HUES48 (cell line): ENCODE results near the gene LRRC57.

Source experiments
- H3K27ac ChIP-seq: one replicate; pipeline ENCODE4 v1.7.0; 2013; ENCODE audit warnings: low read depth, low read length, inconsistent platforms
- H3K27me3 ChIP-seq: 2 replicates; pipeline ENCODE4 v1.6.1; 2013; ENCODE audit warnings: mild to moderate bottlenecking, low read length; ENCODE audit not compliant: control insufficient read depth, insufficient read depth
- H3K36me3 ChIP-seq: 2 replicates; pipeline ENCODE4 v1.6.1; 2013; ENCODE audit warnings: low read length; ENCODE audit not compliant: control insufficient read depth, insufficient read depth
- H3K4me1 ChIP-seq: 2 replicates; pipeline ENCODE4 v1.6.1; 2013; ENCODE audit warnings: mild to moderate bottlenecking, low read length; ENCODE audit not compliant: control insufficient read depth, insufficient read depth
- H3K4me3 ChIP-seq: 2 replicates; pipeline ENCODE4 v1.5.1; 2013; ENCODE audit warnings: mild to moderate bottlenecking, low read depth, low read length
- H3K9ac ChIP-seq: 2 replicates; pipeline ENCODE4 v1.6.1; 2013; ENCODE audit warnings: mild to moderate bottlenecking, low read depth, low read length, moderate library complexity
- H3K9me3 ChIP-seq: 2 replicates; pipeline ENCODE4 v1.6.1; 2013; ENCODE audit warnings: low read length; ENCODE audit not compliant: control insufficient read depth, insufficient read depth

Gene LRRC57

DNA sequence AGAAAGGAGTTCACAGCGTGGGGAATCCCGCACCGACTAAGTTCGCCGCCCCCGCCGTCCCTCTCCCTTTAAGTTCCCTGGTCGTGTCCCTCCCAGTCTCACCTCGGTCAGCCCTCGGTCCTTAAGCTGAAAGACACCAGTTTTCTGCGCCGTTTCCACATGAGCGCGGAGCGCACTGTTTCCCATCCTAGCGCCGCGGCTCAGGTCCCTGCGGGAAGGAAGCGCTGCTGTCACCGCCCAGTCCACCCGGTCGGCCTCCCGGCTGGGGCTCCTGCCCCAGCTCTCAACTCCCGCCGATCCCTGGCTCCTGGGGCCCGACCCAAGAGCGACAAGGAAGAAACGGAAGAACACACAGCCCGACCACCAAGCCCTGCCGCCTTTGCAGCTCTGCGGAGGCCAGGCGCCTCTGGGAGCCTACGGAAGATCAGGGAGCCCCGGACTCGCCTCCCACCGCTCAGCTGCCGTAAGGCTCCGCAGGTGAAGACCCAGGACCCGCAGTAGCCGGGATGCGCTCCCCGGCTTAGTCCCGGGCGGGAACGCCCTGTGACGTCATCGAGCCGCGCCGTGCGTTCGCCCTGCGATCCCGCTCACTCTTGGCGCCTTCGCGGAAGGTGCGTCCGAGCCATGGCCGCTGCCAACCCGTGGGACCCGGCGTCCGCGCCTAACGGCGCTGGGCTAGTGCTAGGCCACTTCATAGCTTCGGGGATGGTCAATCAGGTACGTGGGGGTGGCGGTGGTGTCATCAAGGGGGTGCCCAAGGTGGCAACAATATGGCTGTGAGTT, at the start of gene LRRC57, which contains the start of gene HAUS2:
Gene LRRC57 (minus strand): TSS at position 545 of the 783 bp plus-strand sequence. CDS start 359 bp downstream, at position 186.
Gene HAUS2 (plus strand): TSS at position 590 of the 783 bp plus-strand sequence. CDS start 35 bp downstream, at position 625.
- Histone ChIP-seq H3K27ac (peak within 1 kb of the TSS; percentile 63), H3K4me1 (0 out of 2 replicates have a peak, but pooled peaks cover 7% of the 10 kb centered on the region), H3K4me3 (peak within 1 kb of the TSS; percentile 94), H3K36me3 (peaks cover 17% of the 10 kb centered on the region), H3K27me3 (no peaks in the 10 kb centered on the region), H3K9me3 (no peaks in the 10 kb centered on the region), H3K9ac (peak within 1 kb of the TSS; percentile 92)

DNA sequence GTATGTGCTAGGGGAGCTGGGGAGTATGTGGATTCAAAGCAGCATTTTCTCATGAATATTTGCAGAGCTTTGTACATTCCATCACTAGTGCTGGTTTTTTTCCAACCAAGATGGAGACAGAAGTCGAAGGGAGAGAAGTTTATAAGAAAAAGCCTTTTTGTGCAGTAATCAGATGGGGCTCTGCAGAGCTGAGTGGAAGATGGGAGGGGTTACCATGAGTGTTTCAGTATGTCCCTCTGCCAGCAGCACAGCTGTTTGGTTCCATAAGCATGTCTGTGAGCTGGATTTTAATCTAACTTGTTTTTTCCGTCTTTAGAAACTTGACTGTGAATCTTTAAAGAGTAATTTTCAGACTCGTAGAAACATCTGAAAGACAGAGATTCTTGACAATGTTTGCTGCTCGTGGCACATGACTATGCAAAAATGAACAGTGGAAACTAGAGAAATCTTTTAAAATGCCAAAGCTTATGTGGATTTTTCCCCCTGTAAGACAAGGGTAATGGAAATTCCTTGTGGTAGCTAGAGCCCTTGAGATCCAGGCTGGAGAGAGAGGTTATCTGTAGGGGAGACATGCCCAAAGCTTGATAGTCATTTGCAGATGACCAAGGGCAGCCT, 47.1 kb upstream of the LRRC57 start:
- Histone ChIP-seq H3K9me3 (no peaks in the 10 kb centered on the region), H3K4me1 (peaks cover 3% of the 10 kb centered on the region; the same call in 1 of the 2 replicates), H3K27ac (no peak overlapping the region), H3K36me3 (no peaks in the 10 kb centered on the region), H3K27me3 (no peaks in the 10 kb centered on the region), H3K4me3 (no peak overlapping the region), H3K9ac (no peak overlapping the region)

DNA sequence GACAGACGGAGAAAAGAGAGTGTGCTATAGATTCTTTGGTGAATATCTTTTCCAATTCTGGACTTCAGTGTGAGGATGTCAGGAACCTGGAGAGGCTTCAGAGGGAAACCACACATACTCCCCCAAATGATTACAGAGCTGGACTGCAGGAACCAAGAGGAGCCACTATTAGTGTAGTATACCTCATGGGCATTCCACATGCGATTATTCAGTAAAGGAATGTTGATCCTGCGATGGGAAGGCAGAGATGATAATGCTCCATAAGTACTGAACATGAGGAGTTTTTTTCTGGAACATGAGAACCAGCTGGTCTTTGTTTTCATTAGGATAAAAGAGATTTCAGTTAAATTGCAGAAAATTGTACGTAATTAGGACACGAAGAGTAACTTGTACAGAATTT, 45.5 kb upstream of the LRRC57 start:
- Histone ChIP-seq H3K4me3 (no peak overlapping the region), H3K4me1 (peaks cover 3% of the 10 kb centered on the region; the same call in 1 of the 2 replicates), H3K27me3 (no peaks in the 10 kb centered on the region), H3K9me3 (no peaks in the 10 kb centered on the region), H3K36me3 (no peaks in the 10 kb centered on the region), H3K9ac (no peak overlapping the region), H3K27ac (no peak overlapping the region)

- H3K9ac ChIP-seq: no peak overlapping the region
- no peaks in the 10 kb centered on the region for H3K36me3 ChIP-seq
- no peak overlapping the region for H3K27ac ChIP-seq
- no peak overlapping the region for H3K4me3 ChIP-seq
- no peaks in the 10 kb centered on the region for H3K27me3 ChIP-seq
- peaks cover 3% of the 10 kb centered on the region; the same call in 1 of the 2 replicates for H3K4me1 ChIP-seq
- no peaks in the 10 kb centered on the region for H3K9me3 ChIP-seq
Observed at GRCh38 chr15:42593143-42593542, 44.5 kb upstream of the LRRC57 start.

GRCh38 chr15:42592716-42593115, 44.1 kb upstream of the LRRC57 start:
- Histone ChIP-seq H3K27me3 (no peaks in the 10 kb centered on the region), H3K27ac (no peak overlapping the region)

GRCh38 chr15:42591238-42591934, 42.8 kb upstream of the LRRC57 start:
- no peaks in the 10 kb centered on the region for H3K27me3 ChIP-seq
- H3K36me3 ChIP-seq: no peaks in the 10 kb centered on the region
- H3K9ac ChIP-seq: no peak overlapping the region
- H3K4me1 ChIP-seq: peaks cover 3% of the 10 kb centered on the region; the same call in 1 of the 2 replicates
- no peak overlapping the region for H3K27ac ChIP-seq
- H3K4me3 ChIP-seq: no peak overlapping the region
- H3K9me3 ChIP-seq: no peaks in the 10 kb centered on the region

More at GRCh38 chr15:42592716-42593115, 44.1 kb upstream of the LRRC57 start:
- no peaks in the 10 kb centered on the region for H3K36me3 ChIP-seq
- H3K9ac ChIP-seq: no peak overlapping the region
- H3K9me3 ChIP-seq: no peaks in the 10 kb centered on the region
- no peak overlapping the region for H3K4me3 ChIP-seq
- peaks cover 3% of the 10 kb centered on the region; the same call in 1 of the 2 replicates for H3K4me1 ChIP-seq

GRCh38 chr15:42590619-42591237, 42.1 kb upstream of the LRRC57 start:
- H3K4me3 ChIP-seq: no peak overlapping the region
- peaks cover 3% of the 10 kb centered on the region; the same call in 1 of the 2 replicates for H3K4me1 ChIP-seq
- no peaks in the 10 kb centered on the region for H3K9me3 ChIP-seq
- H3K36me3 ChIP-seq: peaks cover 4% of the 10 kb centered on the region; the same call in 1 of the 2 replicates
- no peaks in the 10 kb centered on the region for H3K27me3 ChIP-seq
- no peak overlapping the region for H3K9ac ChIP-seq
- no peak overlapping the region for H3K27ac ChIP-seq

- Histone ChIP-seq H3K4me3 (peak overlapping the region; percentile 14; the same call in 1 of the 2 replicates), H3K27ac (peak overlapping the region; percentile 76), H3K4me1 (peaks cover 31% of the 10 kb centered on the region)
Observed at GRCh38 chr15:42584031-42584765, 35.6 kb upstream of the LRRC57 start.

GRCh38 chr15:42582569-42583375, 34.2 kb upstream of the LRRC57 start:
- H3K27ac ChIP-seq: no peak overlapping the region
- no peak overlapping the region for H3K9ac ChIP-seq
- H3K9me3 ChIP-seq: no peaks in the 10 kb centered on the region
- peaks cover 21% of the 10 kb centered on the region for H3K27me3 ChIP-seq
- peaks cover 4% of the 10 kb centered on the region; the same call in 1 of the 2 replicates for H3K36me3 ChIP-seq
- H3K4me1 ChIP-seq: peaks cover 31% of the 10 kb centered on the region
- H3K4me3 ChIP-seq: no peak overlapping the region

More at GRCh38 chr15:42584031-42584765, 35.6 kb upstream of the LRRC57 start:
- Histone ChIP-seq H3K9me3 (no peaks in the 10 kb centered on the region), H3K9ac (peak overlapping the region; percentile 30; the same call in 1 of the 2 replicates), H3K36me3 (peaks cover 4% of the 10 kb centered on the region; the same call in 1 of the 2 replicates), H3K27me3 (peaks cover 21% of the 10 kb centered on the region)
